NCI-H2081 (cell line): ENCODE results near the gene PPP1R27.
A peak's percentile ranks its signal among the peaks of the same experiment; 100 is the strongest.

ENCODE experiments used
- DNase-seq, 2 experiments: peaks; one replicate each; lab custom pipeline; 2025; lab: John Stamatoyannopoulos, UW

The PPP1R27 gene

DNA sequence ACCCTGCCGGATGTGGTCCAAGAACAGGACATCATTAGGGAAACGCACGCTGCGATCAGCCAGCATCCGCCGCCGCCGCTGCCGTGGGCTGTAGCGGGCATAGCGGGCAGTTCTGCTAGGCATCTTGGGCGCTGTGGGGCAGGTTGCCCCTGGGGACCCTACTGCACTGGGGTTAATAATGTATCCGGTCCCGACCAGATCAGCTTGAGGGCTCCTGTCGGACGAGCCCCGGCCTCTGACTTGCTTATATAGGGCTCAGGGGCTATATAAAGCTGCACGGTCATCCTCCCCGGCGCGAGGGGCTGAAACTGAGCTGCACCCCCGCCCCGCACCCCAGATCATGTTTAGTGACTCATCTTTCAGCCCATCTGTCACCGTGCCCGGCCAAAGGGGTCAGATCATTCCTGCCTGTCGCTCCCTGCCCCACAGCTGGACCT lies at the start of gene PPP1R27:
Gene PPP1R27 (minus strand): TSS at position 220 of the 437 bp plus-strand sequence. CDS start 97 bp downstream, at position 123.
- no peak for DNase-seq

GRCh38 chr17:81884520-81884919 lies 49.7 kb upstream of the PPP1R27 start:
- DNase-seq, result no peak

DNA sequence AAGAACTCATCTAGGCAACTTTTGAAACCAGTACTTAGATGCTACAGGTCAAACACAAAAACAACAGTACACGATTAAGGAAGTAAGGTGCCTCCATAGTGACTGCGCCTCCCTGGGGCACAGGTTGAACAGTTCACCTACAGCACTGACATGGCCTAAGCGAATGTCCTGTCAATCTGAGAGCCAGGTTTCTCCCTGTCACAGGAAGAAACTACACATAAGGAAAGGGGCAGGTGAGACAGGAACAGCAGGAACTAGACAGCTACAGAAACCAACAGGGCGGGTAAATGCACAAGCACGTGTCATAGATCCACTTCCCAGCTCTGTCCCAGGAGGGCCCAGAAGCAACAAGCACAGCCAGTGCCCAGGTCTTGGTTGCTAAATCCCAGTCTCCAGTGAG lies 44.3 kb upstream of the PPP1R27 start:
- no peak for DNase-seq

- DNase-seq, result no peak
Observed at GRCh38 chr17:81878294-81878693, 43.4 kb upstream of the PPP1R27 start.

- DNase-seq, result no peak
Observed at GRCh38 chr17:81877569-81877968, 42.7 kb upstream of the PPP1R27 start.

GRCh38 chr17:81871387-81872230 lies 36.8 kb upstream of the PPP1R27 start:
- peak; percentile 92 to 94 for DNase-seq

DNA sequence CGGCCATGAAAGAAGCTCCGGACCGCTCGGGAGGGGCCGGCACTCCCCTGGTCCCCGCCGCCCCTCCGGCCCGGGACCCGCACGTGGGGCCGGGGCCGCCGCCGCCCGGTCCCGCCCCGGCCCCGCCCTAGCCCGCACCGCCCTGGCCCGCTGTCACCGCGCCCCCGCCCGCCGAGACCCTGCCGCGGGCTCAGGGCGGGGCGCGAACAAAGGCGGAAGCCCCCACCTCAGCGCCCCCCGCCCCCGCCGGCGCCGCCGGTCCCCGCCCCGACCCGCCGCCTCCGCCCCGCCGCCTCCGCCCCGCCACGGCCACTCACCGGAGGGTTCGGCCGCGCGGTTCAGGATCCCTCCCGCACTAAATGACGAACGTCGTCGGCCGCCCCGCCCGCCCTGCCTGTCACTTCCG lies 36.1 kb upstream of the PPP1R27 start, which contains the start of gene ARHGDIA:
Gene ARHGDIA (minus strand): TSS at position 357 of the 406 bp plus-strand sequence. CDS start 1,407 bp downstream, outside the sequence.
- DNase-seq, result no peak

DNA sequence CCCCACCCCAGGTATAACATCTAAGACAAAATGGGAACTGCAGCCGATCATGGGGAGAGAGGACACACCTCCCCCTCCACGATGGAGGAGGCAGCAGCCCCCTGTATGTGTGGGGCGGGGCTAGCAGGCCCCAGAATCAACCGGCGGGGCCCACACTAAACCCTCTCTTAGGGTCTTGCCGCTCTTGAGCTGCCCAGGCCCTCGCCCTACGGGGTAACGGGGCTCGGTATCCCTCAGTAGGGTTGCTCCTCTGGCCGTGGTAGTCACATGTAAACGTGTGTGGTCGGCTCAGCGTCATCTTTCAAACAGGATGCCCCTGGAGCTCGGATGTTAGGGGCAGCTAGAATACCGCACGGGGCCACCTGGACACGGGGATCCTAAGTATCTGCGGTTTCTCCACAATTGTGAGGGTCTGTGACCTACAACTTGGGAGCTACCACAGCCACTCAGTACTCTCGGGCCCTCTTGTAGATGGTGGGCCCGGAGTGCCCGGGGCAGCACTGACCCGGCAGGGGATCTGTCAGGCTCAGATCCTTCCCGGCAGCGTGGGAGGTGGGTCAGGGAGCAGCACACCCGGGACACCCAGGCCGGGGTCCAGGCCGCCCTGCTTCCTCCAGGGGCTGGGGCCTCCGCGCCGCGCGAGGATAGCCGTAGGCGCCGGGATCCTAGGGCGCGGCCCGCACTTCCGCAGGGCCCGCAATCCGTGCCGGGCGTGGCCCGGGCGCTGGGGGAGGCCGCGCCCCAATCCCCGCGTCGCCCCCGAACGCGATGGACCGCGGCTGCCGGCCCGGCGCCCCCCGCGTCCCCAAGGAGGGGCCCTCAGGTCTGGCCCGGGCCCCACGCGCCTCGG lies 35.5 kb upstream of the PPP1R27 start:
- peak; percentile 28 to 53 for DNase-seq

DNA sequence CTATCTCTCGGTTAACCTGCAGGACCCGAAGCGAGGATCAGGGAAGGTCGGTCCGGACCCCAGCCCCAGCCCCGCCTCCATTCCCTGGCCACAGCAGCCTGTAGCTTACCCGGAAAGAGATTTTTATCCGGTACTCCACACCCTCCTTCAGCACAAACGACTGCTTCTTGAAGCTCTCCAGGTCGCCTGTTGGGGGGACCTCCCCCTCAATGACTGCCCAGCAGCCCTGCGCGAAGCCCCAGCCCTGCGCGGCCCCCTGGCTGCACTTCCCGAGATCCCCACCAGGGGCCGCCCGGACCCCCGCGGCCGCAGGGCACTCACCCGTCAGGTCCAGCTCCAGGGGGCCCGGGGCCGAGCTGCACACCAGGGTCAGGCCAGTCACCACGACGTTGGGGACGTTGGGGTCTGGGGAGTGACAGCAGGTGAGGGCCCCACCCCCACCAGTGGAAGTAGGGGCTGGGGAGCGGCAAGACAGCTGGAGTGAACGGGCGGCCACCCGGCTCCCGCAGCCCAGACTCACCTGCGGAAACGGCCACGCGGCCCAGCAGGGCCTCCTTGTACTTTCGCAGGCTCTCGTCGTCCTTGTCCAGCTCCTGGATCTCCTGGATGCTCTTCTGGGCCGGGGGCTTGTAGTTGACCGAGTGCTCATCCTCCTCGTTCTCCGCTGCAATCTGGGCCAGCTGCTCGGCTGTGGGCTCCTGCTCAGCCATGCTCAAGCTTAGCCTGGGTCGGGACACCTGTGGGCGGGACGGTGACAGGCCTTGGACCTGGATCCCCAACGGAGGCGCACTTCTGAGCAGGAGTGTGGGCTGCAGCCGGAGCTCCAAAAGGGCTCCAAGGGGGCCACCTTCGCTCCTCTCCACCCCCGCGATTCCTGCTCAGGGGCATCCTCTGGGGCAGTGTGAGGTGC lies 34.6 kb upstream of the PPP1R27 start:
- peak; percentile 30 to 41 for DNase-seq

GRCh38 chr17:81868674-81869220 lies 33.9 kb upstream of the PPP1R27 start:
- DNase-seq, result peak in 1 of 2 experiments; percentile 42

GRCh38 chr17:81867991-81868673 lies 33.3 kb upstream of the PPP1R27 start:
- no peak for DNase-seq

GRCh38 chr17:81867170-81867990 lies 32.5 kb upstream of the PPP1R27 start:
- peak; percentile 30 to 57 for DNase-seq

DNA sequence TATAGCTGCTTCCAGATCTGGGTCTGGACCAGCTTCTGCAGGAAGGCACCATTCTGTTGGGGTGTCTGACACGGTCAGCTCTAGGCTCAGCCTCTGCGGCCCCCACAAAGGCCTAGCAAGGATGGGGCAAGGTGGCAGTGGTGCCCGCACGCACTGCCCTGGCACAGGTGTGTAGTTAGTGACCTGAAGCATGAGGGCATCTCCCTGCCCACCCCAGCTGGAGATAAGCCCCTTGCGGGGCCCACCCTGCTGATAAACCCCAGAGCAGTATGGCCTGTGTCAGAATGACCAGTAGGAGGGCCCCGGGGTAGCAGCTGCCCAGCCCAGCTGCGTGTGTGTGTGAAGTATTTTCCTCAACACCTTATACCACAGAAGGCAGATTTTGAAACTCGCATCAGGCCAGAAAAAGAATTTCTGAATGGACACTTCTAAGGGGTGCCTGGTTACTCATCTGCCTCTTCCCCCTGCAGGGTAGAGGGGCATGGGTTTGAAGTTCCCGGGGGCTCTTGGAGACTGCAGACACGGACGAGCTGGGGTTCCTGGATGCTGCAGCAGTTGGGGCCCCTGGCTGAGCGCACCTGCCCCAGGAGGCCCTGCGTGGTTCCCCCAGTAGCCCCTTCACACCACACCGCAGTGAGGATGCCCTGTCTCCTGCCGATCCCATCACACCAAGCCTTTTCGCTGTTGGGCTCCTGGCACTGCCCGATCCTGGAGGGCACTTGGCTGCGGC lies 31.8 kb upstream of the PPP1R27 start:
- no peak for DNase-seq

DNA sequence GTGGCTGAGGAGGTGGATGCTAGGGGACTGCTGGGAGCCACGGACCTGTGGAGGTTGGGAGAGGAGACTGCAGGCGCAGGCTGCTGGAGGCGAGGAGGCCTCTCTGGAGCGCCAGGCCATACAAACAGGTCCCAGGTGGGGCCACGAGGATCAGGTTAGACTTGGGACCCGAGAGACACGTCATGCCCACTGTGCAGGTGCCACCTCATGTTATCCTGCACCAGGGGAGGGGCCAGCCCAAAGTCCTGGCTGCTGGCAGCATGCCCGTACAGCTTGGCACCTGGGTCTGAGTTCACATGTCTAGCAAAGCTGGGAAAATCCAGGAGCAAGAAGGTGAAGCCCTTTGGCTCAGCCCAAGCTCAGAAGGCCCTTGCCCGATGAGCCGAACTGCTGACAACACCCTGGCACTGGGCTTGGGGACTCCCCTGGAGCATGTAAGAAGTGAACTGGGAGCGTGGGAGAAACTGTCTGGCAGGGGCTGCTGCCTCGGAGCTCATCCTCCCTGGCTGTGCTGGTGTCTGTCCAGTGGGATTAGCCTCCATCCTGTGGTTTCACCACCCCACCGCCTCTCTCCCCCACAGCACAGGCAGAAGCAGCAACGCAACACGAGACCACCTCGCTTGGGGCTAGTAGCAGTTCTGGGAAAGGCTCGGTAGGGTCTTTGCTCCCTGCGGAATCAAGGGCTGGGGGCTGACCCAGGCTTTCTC lies 31.0 kb upstream of the PPP1R27 start:
- peak; percentile 66 to 78 for DNase-seq

DNA sequence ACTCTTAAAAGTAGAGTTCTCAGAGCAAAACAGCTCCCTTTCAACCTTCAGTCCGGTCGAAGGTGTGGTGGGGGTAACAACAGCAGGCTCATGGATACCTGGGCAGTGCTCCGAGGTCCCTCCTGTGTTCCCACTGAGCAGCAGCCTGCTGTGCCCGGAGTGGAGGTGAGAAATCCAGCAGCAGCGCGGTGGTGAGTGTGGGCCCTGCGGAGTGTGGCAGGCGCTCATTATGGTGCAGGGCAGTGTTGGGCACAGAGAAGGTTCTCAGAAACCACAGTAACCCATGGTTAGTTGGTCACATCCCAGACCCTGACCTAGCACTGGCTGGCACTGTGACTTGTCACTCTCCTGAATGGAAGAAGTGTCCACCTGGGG lies 30.5 kb upstream of the PPP1R27 start:
- no peak for DNase-seq

- DNase-seq, result no peak
Observed at GRCh38 chr17:81863833-81864768, 29.3 kb upstream of the PPP1R27 start.

DNA sequence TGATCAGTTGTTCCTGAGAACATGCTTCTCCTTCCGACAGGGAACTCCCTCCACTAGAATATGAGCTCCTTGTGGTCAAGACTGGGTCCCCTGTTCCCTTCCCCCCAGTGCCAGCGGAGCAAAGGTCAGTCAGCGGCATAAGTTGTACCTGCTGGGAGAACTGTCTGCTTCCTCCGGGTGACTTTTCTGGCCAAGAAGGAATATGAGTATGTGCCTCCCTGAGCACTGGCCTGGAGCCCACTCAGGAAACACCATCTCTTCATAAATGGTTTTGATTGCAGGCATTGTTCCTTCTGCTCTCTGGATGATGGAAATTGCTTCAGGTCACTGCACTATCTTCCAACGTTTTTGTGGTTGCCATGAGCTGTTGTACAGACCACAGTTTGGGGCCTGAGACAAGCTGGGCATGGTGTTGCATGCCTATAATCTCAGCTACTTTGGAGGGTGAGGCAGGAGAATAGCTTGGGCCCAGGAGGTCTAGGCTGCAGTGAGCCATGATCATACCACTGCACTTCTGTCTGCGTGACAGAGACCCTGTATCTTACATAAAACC lies 28.3 kb upstream of the PPP1R27 start:
- no peak for DNase-seq
